WTC11 (cell line): Measurements from ENCODE around the gene USP10.

Source experiments
- ATF1 ChIP-seq: sonication (generic); formaldehyde crosslinking; IDR thresholded peaks from 2 replicates; pipeline ENCODE4 v1.8.1; 2023; ENCODE audit warnings: mild to moderate bottlenecking, moderate library complexity, missing genetic modification reagents
- GRHL2 ChIP-seq: fragments of 250-450 bp; sonication (Bioruptor Pico); IDR thresholded peaks from 2 replicates; pipeline ENCODE4 v1.8.0; 2022; ENCODE audit warnings: mild to moderate bottlenecking, moderate library complexity; ENCODE audit not compliant: insufficient replicate concordance, severe bottlenecking
- SP1 ChIP-seq: sonication (generic); formaldehyde crosslinking; conservative IDR thresholded peaks from 2 replicates; pipeline ENCODE4 v1.8.1; 2022; ENCODE audit warnings: missing genetic modification reagents
- TCF7 ChIP-seq: sonication (generic); formaldehyde crosslinking; IDR thresholded peaks from 2 replicates; pipeline ENCODE4 v1.8.0; 2022; ENCODE audit warnings: mild to moderate bottlenecking, low read depth, missing genetic modification reagents, moderate library complexity
- TEAD1 ChIP-seq: sonication (generic); formaldehyde crosslinking; IDR thresholded peaks from 2 replicates; pipeline ENCODE4 v1.8.0; 2022; ENCODE audit warnings: mild to moderate bottlenecking, missing genetic modification reagents
- ZNF396 ChIP-seq: fragments of 250-450 bp; sonication (Bioruptor Pico); IDR thresholded peaks from 2 replicates; pipeline ENCODE4 v1.8.0; 2021; ENCODE audit warnings: mild to moderate bottlenecking, moderate library complexity, borderline replicate concordance
- TF ChIP-seq, protein P1 (sequence below): fragments of 200-600 bp; IDR thresholded peaks from 2 replicates; pipeline ENCODE4 v1.8.0; 2022; ENCODE audit warnings: antibody characterized with exemption
- TF ChIP-seq, protein P2 (sequence below): sonication (generic); formaldehyde crosslinking; IDR thresholded peaks from 2 replicates; pipeline ENCODE4 v1.8.0; 2022; ENCODE audit warnings: mild to moderate bottlenecking, missing genetic modification reagents

DNA sequence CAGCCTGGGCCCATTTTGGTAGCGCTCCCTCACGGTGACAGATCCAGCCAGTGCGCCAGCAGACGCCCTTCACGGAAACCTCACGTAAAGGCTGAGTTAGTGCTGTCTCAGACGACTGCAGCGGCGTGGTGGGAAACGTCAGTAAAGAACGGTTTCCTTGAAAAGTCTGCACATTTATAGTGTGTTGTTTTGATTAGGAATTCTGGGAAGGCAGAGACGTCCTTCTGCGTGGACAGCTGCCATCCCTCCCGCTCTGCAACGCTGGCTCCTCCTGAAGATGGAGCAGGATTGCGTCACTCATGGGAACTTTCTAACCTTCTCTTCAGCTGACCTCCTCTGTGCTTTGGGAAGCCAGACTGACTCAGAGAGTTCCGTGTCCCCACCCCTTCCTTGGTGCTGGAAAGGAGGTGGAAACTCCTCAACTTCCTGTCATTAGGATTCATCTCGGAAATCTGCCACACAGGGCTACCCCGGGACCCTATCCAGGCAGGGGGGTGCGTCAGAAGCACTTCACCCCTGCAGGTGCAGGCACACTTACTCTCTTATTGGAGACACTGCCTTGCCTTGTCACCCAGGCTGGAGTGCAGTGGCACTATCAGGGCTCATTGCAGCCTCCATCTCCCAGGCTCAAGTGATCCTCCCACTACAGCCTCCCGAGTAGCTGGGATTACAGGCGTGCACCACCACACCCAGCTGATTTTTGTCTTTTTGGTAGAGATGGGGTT is 95.7 kb downstream of the USP10 start:
- TF ChIP-seq, protein P1, sequence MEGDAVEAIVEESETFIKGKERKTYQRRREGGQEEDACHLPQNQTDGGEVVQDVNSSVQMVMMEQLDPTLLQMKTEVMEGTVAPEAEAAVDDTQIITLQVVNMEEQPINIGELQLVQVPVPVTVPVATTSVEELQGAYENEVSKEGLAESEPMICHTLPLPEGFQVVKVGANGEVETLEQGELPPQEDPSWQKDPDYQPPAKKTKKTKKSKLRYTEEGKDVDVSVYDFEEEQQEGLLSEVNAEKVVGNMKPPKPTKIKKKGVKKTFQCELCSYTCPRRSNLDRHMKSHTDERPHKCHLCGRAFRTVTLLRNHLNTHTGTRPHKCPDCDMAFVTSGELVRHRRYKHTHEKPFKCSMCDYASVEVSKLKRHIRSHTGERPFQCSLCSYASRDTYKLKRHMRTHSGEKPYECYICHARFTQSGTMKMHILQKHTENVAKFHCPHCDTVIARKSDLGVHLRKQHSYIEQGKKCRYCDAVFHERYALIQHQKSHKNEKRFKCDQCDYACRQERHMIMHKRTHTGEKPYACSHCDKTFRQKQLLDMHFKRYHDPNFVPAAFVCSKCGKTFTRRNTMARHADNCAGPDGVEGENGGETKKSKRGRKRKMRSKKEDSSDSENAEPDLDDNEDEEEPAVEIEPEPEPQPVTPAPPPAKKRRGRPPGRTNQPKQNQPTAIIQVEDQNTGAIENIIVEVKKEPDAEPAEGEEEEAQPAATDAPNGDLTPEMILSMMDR = no peak
- TF ChIP-seq TEAD1 (no peak), GRHL2 (CRISPR knock-in tag) (no peak), ATF1 (no peak), ZNF396 (CRISPR knock-in tag) (no peak), TCF7 (CRISPR knock-in tag) (no peak), SP1 (CRISPR knock-in tag) (no peak)
- TF ChIP-seq, protein P2, sequence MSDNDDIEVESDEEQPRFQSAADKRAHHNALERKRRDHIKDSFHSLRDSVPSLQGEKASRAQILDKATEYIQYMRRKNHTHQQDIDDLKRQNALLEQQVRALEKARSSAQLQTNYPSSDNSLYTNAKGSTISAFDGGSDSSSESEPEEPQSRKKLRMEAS (CRISPR knock-in tag) = no peak
